Chondrocyte (in vitro differentiated cells): ENCODE results near the gene JAKMIP2. TPM values are rescaled to one million over a fixed set of nuclear protein-coding genes. Genes with fewer than 3 reads are reported as not detected.

Source experiments
- DNase-seq: peaks from one replicate; pipeline ENCODE4 v3.0.0; 2021; ENCODE audit warnings: mixed read lengths, low spot score
- H3K27ac Mint-ChIP-seq: one replicate; pipeline ENCODE4 v1.8.0; 2021; ENCODE audit warnings: mild to moderate bottlenecking, moderate library complexity, mixed read lengths; ENCODE audit not compliant: unreplicated experiment
- H3K27me3 Mint-ChIP-seq: 2 replicates; pipeline ENCODE4 v1.8.0; 2021; ENCODE audit warnings: low read depth, mixed read lengths
- H3K36me3 Mint-ChIP-seq: 2 replicates; pipeline ENCODE4 v1.8.0; 2021; ENCODE audit warnings: low read depth, mixed read lengths
- H3K4me1 Mint-ChIP-seq: 2 replicates; pipeline ENCODE4 v1.8.0; 2021; ENCODE audit warnings: low read depth, mild to moderate bottlenecking, mixed read lengths
- H3K4me3 Mint-ChIP-seq: one replicate; pipeline ENCODE4 v1.8.0; 2021; ENCODE audit warnings: mild to moderate bottlenecking, moderate library complexity, mixed read lengths; ENCODE audit not compliant: unreplicated experiment
- H3K9me3 Mint-ChIP-seq: 2 replicates; pipeline ENCODE4 v1.8.0; 2021; ENCODE audit warnings: low read depth, mixed read lengths
- CTCF ChIP-seq: fragments of 200-600 bp; sonication (generic); IDR thresholded peaks from 2 replicates; pipeline ENCODE4 v1.5.0; 2021; ENCODE audit warnings: antibody characterized with exemption, mild to moderate bottlenecking, moderate library complexity
- total RNA-seq: library from RNA; stranded (reverse); gene quantifications from 3 replicates; pipeline ENCODE4 v1.2.1, GENCODE V29; 2021

JAKMIP2 gene
- total RNA-seq, 1 donor from 2014 or later: 7.1 TPM

GRCh38 chr5:147743678-147744374, 38.7 kb downstream of the JAKMIP2 start:
- DNase-seq: no peak
- Mint-ChIP-seq H3K9me3 (no peaks in the 10 kb centered on the region), H3K27ac (no peak overlapping the region), H3K27me3 (no peaks in the 10 kb centered on the region), H3K4me1 (peaks cover 20% of the 10 kb centered on the region), H3K4me3 (no peak overlapping the region), H3K36me3 (no peaks in the 10 kb centered on the region)
- no peak for TF ChIP-seq CTCF

GRCh38 chr5:147743012-147743411, 39.5 kb downstream of the JAKMIP2 start:
- no peaks in the 10 kb centered on the region for H3K36me3 Mint-ChIP-seq
- no peaks in the 10 kb centered on the region for H3K27me3 Mint-ChIP-seq
- DNase-seq: no peak
- H3K4me3 Mint-ChIP-seq: no peak overlapping the region
- peaks cover 20% of the 10 kb centered on the region for H3K4me1 Mint-ChIP-seq
- H3K9me3 Mint-ChIP-seq: no peaks in the 10 kb centered on the region
- H3K27ac Mint-ChIP-seq: no peak overlapping the region
- TF ChIP-seq CTCF: no peak

GRCh38 chr5:147742151-147742550, 40.4 kb downstream of the JAKMIP2 start:
- Mint-ChIP-seq H3K27ac (no peak overlapping the region), H3K36me3 (no peaks in the 10 kb centered on the region), H3K27me3 (no peaks in the 10 kb centered on the region), H3K9me3 (no peaks in the 10 kb centered on the region), H3K4me1 (peaks cover 13% of the 10 kb centered on the region), H3K4me3 (no peak overlapping the region)
- no peak for DNase-seq
- TF ChIP-seq CTCF: no peak

- Mint-ChIP-seq H3K36me3 (no peaks in the 10 kb centered on the region), H3K27me3 (no peaks in the 10 kb centered on the region), H3K4me3 (no peak overlapping the region), H3K27ac (no peak overlapping the region), H3K4me1 (peaks cover 8% of the 10 kb centered on the region), H3K9me3 (no peaks in the 10 kb centered on the region)
- DNase-seq: no peak
- TF ChIP-seq CTCF: no peak
Observed at GRCh38 chr5:147740864-147741263, 41.7 kb downstream of the JAKMIP2 start.

GRCh38 chr5:147737921-147738320, 44.6 kb downstream of the JAKMIP2 start:
- Mint-ChIP-seq H3K4me1 (no peaks in the 10 kb centered on the region), H3K36me3 (no peaks in the 10 kb centered on the region), H3K27me3 (no peaks in the 10 kb centered on the region), H3K9me3 (no peaks in the 10 kb centered on the region), H3K4me3 (no peak overlapping the region), H3K27ac (no peak overlapping the region)
- DNase-seq: no peak
- no peak for TF ChIP-seq CTCF
